Neural cell (in vitro differentiated cells): Measurements from ENCODE around the gene TIAM2.
A peak's percentile ranks its signal among the peaks of the same experiment; 100 is the strongest.

Source experiments
- CTCF ChIP-seq: fragments of 450-650 bp; IDR thresholded peaks from 2 replicates; pipeline ENCODE4 v1.5.1; 2014; ENCODE audit warnings: antibody characterized with exemption, mild to moderate bottlenecking, moderate library complexity; ENCODE audit not compliant: poor library complexity, severe bottlenecking
- EP300 ChIP-seq: fragments of 450-650 bp; conservative IDR thresholded peaks from 2 replicates; pipeline ENCODE4 v1.6.1; 2014; ENCODE audit warnings: antibody characterized with exemption, mild to moderate bottlenecking, moderate library complexity; ENCODE audit not compliant: poor library complexity, severe bottlenecking
- EZH2 ChIP-seq: fragments of 200-600, 300-800 bp; shearing (Covaris generic), sonication (generic); IDR thresholded peaks from 2 replicates; pipeline ENCODE4 v1.6.1; 2014; ENCODE audit warnings: antibody characterized with exemption, low read length, borderline replicate concordance, mild to moderate bottlenecking; ENCODE audit not compliant: insufficient read depth, poor library complexity, severe bottlenecking
- MXI1 ChIP-seq: fragments of 450-650 bp; conservative IDR thresholded peaks from 2 replicates; pipeline ENCODE4 v1.6.1; 2014; ENCODE audit warnings: antibody characterized with exemption, mild to moderate bottlenecking; ENCODE audit not compliant: poor library complexity, severe bottlenecking
- POLR2AphosphoS5 ChIP-seq: IDR thresholded peaks from 2 replicates; pipeline ENCODE4 v1.6.1; 2012
- RAD21 ChIP-seq: fragments of 450-650 bp; conservative IDR thresholded peaks from 2 replicates; pipeline ENCODE4 v1.6.1; 2014; ENCODE audit warnings: antibody characterized with exemption, mild to moderate bottlenecking, moderate library complexity
- REST ChIP-seq: IDR thresholded peaks from 2 replicates; pipeline ENCODE4 v1.6.1; 2012; ENCODE audit warnings: borderline replicate concordance
- SMC3 ChIP-seq: fragments of 450-650 bp; conservative IDR thresholded peaks from 2 replicates; pipeline ENCODE4 v1.6.1; 2014; ENCODE audit warnings: antibody characterized with exemption, mild to moderate bottlenecking, moderate library complexity; ENCODE audit not compliant: poor library complexity
- TAF1 ChIP-seq: IDR thresholded peaks from 2 replicates; pipeline ENCODE4 v1.6.1; 2012; ENCODE audit warnings: low read depth

GRCh38 chr6:155188707-155189496 lies 193.8 kb downstream of the TIAM2 start:
- TF ChIP-seq CTCF (no peak), EZH2 (no peak), TAF1 (no peak), SMC3 (no peak), EP300 (no peak), POLR2AphosphoS5 (no peak), MXI1 (no peak), REST (peak; percentile 42), RAD21 (no peak)
